Measurements from ENCODE around the gene FOXJ1. TPM values are rescaled to one million over a fixed set of nuclear protein-coding genes. Genes with fewer than 3 reads are reported as not detected.

Gene FOXJ1
- polyA plus RNA-seq, 3 donors, result 28.2 to 31.7 (median 31.5) TPM

- DNase-seq, result no peak
These were observed 47.0 kb downstream of the FOXJ1 start for GRCh38 chr17:76094046-76094445.

DNA sequence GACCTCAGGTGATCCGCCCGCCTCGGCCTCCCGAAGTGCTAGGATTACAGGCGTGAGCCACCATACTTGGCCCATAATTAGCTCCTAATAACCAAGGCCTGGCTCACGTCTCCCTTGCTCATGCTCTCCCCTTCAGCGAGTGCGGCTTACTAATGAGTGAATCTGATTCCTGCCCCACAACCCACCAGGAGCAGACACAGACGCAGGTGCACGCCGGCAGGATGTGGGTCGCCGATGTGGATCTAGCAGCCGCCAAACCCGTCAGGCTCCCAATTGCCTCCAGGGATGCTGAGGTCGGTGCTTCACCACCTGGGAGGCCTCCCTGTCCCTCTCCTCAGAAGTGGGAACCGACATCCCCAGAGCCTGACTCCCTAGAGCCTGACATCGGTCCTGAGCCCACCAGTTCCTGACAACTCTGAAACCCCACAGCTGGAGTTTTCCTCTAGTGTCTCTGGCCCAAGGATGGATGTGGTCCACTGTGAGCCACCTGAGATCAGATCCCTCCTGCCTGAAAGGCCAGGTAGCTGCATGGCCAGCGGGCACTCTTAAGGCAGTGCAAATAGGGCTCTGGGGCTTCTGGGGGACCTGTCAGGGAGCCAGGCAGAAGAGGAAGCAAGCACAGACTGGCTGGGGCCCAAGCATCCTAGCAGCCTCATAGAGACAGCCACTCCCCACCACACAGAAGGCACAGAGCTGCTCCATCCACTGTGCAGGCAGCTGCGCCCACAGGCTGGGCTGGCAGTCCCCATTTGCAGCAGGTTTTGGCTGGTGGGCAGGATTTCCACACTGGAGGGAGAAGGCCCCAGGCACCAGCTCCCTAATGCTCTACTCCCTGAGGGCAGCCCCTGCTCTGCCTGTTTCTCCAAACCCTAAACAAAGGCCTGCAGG, 48.3 kb downstream of the FOXJ1 start:
- no peak for DNase-seq

GRCh38 chr17:76091526-76092286, 49.3 kb downstream of the FOXJ1 start:
- no peak for DNase-seq

- no peak for DNase-seq
These were observed 50.4 kb downstream of the FOXJ1 start for GRCh38 chr17:76090517-76091129.

- DNase-seq, result no peak
These were observed 51.1 kb downstream of the FOXJ1 start for GRCh38 chr17:76089680-76090516.

GRCh38 chr17:76088868-76089576, 52.0 kb downstream of the FOXJ1 start:
- no peak for DNase-seq

DNA sequence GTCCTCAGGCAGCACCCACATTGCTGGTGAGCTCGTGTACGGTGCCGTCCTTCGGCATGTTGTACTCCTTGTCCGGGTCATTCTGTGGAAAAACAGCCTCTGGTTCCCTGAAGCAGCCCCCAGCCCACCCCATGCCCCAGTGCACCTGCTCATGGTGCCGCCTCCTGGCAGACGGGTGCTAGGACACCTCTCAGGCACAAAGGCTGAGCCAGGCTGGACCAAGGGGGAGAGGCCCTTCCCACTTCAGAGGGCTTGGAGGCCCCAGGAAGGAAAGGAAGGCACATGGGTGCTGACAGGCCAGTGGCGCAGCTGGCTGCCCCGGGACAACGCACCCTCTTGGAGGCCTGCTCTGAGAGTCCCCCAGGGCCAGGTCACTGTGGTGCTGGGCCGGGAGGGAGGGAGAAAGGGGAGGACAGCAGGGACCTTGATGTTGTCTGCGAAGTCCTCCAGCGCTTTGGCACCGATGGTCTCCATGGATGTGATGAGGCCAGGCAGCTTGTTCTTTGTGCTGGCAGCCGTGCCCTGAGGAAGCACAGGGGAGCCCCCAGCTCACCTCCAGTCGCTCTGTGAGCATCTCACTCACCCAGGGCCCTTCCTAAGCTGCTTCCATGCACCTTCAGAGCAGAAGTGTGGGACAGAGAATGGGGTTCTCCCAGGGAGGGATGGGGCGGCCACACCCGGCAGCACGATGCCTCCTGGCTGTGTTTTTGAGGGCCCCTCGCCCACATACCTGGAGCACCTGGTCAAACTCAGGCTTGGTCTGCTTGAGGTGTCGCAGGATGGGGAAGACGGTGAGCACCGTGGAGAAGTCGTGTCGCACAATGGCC, 52.8 kb downstream of the FOXJ1 start:
- DNase-seq, result no peak

- no peak for DNase-seq
These were observed 53.5 kb downstream of the FOXJ1 start for GRCh38 chr17:76087531-76087930.

DNA sequence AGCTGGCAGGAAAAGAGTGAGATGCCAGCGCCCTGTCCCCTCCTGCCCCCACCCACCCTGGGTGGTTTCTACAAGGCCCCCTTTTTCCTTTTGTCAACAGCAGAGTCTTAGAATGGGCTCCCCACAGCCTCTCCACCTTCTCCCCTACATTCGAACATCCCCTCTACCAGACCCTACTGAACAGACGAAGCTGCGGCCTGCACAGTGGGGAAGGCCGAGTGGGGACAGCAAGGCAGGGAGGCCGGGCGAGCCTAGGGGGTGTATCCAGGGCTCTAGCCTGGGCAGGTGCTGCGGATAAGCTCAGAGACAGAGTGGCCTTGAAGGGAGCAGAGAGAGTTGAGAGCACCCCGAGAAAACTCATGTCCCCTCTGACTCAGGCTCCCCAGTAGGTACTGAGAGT, 54.7 kb downstream of the FOXJ1 start:
- DNase-seq, result no peak

Other genes with a start within 250 kb of the FOXJ1 start
- 10 to 100 TPM; 14.6 to 16.7 (median 16.3) TPM for gene TRIM65, start 244.3 kb downstream of the FOXJ1 start, polyA plus RNA-seq (ENCODE audit: insufficient read length in 3 of 3)
- gene MRPL38, start 236.4 kb downstream of the FOXJ1 start, polyA plus RNA-seq (ENCODE audit: insufficient read length in 3 of 3), result 100 to 1,000 TPM in 1 of 3 donors, 10 to 100 TPM in 2; 91.2 to 114 (median 97.4) TPM
- gene FBF1, start 200.2 kb downstream of the FOXJ1 start, polyA plus RNA-seq (ENCODE audit: insufficient read length in 3 of 3), result 10 to 100 TPM in 2 of 3 donors, 1 to 10 TPM in 1; 9.7 to 13.3 (median 13.1) TPM
- gene ACOX1, start 162.1 kb downstream of the FOXJ1 start, polyA plus RNA-seq (ENCODE audit: insufficient read length in 3 of 3), result 10 to 100 TPM; 30.1 to 42.2 (median 35.1) TPM
- 10 to 100 TPM; 23.5 to 27.0 (median 25.5) TPM for gene TEN1, start 162.0 kb downstream of the FOXJ1 start, polyA plus RNA-seq (ENCODE audit: insufficient read length in 3 of 3)
- gene CDK3, start 140.4 kb downstream of the FOXJ1 start, polyA plus RNA-seq (ENCODE audit: insufficient read length in 3 of 3), result 10 to 100 TPM; 17.4 to 23.0 (median 21.9) TPM
- gene EVPL, start 113.9 kb downstream of the FOXJ1 start, polyA plus RNA-seq (ENCODE audit: insufficient read length in 3 of 3), result 10 to 100 TPM; 24.4 to 25.9 (median 25.4) TPM
- 100 to 1,000 TPM in 2 of 3 donors, 10 to 100 TPM in 1; 97.6 to 109 (median 106) TPM for gene SRP68, start 68.7 kb downstream of the FOXJ1 start, polyA plus RNA-seq (ENCODE audit: insufficient read length in 3 of 3)
- gene GALR2, start 66.5 kb downstream of the FOXJ1 start, polyA plus RNA-seq (ENCODE audit: insufficient read length in 3 of 3), result under 1 TPM; 0.24 to 0.87 (median 0.33) TPM
- gene ZACN, start 62.1 kb downstream of the FOXJ1 start, polyA plus RNA-seq (ENCODE audit: insufficient read length in 3 of 3), result 10 to 100 TPM; 13.4 to 30.9 (median 27.1) TPM
- 100 to 1,000 TPM; 141 to 194 (median 166) TPM for gene EXOC7, start 37.5 kb downstream of the FOXJ1 start, polyA plus RNA-seq (ENCODE audit: insufficient read length in 3 of 3)
- 10 to 100 TPM; 27.6 to 33.2 (median 33.0) TPM for gene RNF157, start 99.2 kb upstream of the FOXJ1 start, polyA plus RNA-seq (ENCODE audit: insufficient read length in 3 of 3)
- 10 to 100 TPM; 34.5 to 47.6 (median 47.3) TPM for gene UBALD2, start 124.1 kb upstream of the FOXJ1 start, polyA plus RNA-seq (ENCODE audit: insufficient read length in 3 of 3)
- gene QRICH2, start 167.0 kb upstream of the FOXJ1 start, polyA plus RNA-seq (ENCODE audit: insufficient read length in 3 of 3), result 10 to 100 TPM in 1 of 3 donors, 1 to 10 TPM in 2; 9.3 to 10.2 (median 9.9) TPM
- gene PRPSAP1, start 212.7 kb upstream of the FOXJ1 start, polyA plus RNA-seq (ENCODE audit: insufficient read length in 3 of 3), result 10 to 100 TPM; 83.4 to 87.5 (median 84.3) TPM
- 1 to 10 TPM; 2.7 to 4.9 (median 4.9) TPM for gene SPHK1, start 243.4 kb upstream of the FOXJ1 start, polyA plus RNA-seq (ENCODE audit: insufficient read length in 3 of 3)